ENCODE results near the gene C14orf93.
A peak's percentile ranks its signal among the peaks of the same experiment; 100 is the strongest.

C14orf93 gene

GRCh38 chr14:22991852-22992251 lies 18.1 kb downstream of the C14orf93 start:
- no peak for TF ChIP-seq CTCF (IDR thresholded peaks at IDR 0.05; ENCODE audit: borderline replicate concordance, control extremely low read depth, extremely low read depth, insufficient read depth, missing control alignments)
- no peak for DNase-seq (ENCODE audit: low spot score)
- in situ Hi-C loops (cut with MboI; ENCODE audit: low sequenced_read_pairs, unreplicated experiment) = no loop called here

- in situ Hi-C loops (cut with MboI; ENCODE audit: low sequenced_read_pairs, unreplicated experiment) = loop anchor here (5.0 kb wide), 1 partner anchor 65 kb away; no protein-coding TSS in a partner anchor
- DNase-seq (ENCODE audit: low spot score) = no peak
- no peak for TF ChIP-seq CTCF (IDR thresholded peaks at IDR 0.05; ENCODE audit: borderline replicate concordance, control extremely low read depth, extremely low read depth, insufficient read depth, missing control alignments)
These were observed 22.7 kb downstream of the C14orf93 start for GRCh38 chr14:22987291-22987690.

GRCh38 chr14:22986508-22987054 lies 23.4 kb downstream of the C14orf93 start:
- in situ Hi-C loops (cut with MboI; ENCODE audit: low sequenced_read_pairs, unreplicated experiment) = loop anchor here (5.0 kb wide), 1 partner anchor 66 kb away; no protein-coding TSS in a partner anchor
- peak; percentile 87 for DNase-seq (ENCODE audit: low spot score)
- peak; percentile 83 for TF ChIP-seq CTCF (IDR thresholded peaks at IDR 0.05; ENCODE audit: borderline replicate concordance, control extremely low read depth, extremely low read depth, insufficient read depth, missing control alignments)

- in situ Hi-C loops (cut with MboI; ENCODE audit: low sequenced_read_pairs, unreplicated experiment) = loop anchor here (5.0 kb wide), 1 partner anchor 66 kb away; no protein-coding TSS in a partner anchor
- DNase-seq (ENCODE audit: low spot score) = no peak
- TF ChIP-seq CTCF (IDR thresholded peaks at IDR 0.05; ENCODE audit: borderline replicate concordance, control extremely low read depth, extremely low read depth, insufficient read depth, missing control alignments) = no peak
These were observed 23.9 kb downstream of the C14orf93 start for GRCh38 chr14:22985894-22986507.

GRCh38 chr14:22984959-22985658 lies 24.8 kb downstream of the C14orf93 start:
- no peak for DNase-seq (ENCODE audit: low spot score)
- TF ChIP-seq CTCF (IDR thresholded peaks at IDR 0.05; ENCODE audit: borderline replicate concordance, control extremely low read depth, extremely low read depth, insufficient read depth, missing control alignments) = no peak
- in situ Hi-C loops (cut with MboI; ENCODE audit: low sequenced_read_pairs, unreplicated experiment) = loop anchor here (5.0 kb wide), 1 partner anchor 67 kb away; no protein-coding TSS in a partner anchor

GRCh38 chr14:22982477-22983245 lies 27.3 kb downstream of the C14orf93 start, which contains the start of gene AJUBA:
Gene AJUBA, minus strand, starts transcription at chr14:22982551. Its CDS starts 285 bp downstream, at chr14:22982266.
- DNase-seq (ENCODE audit: low spot score) = peak; percentile 89
- in situ Hi-C loops (cut with MboI; ENCODE audit: low sequenced_read_pairs, unreplicated experiment) = no loop called here
- no peak for TF ChIP-seq CTCF (IDR thresholded peaks at IDR 0.05; ENCODE audit: borderline replicate concordance, control extremely low read depth, extremely low read depth, insufficient read depth, missing control alignments)
